Parathyroid adenoma (tissue), 2 donors: ENCODE measurements around the gene UBE2D4.

Experiments
- H2AFZ ChIP-seq: fragments of 300-600 bp; sonication (generic); one replicate; pipeline ENCODE4 v1.7.0; 2017; ENCODE audit warnings: antibody characterized with exemption, mild to moderate bottlenecking
- H3K27ac ChIP-seq: fragments of 300-600 bp; sonication (generic); one replicate; pipeline ENCODE4 v1.7.0; 2017
- H3K27me3 ChIP-seq: fragments of 300-600 bp; sonication (generic); one replicate; pipeline ENCODE4 v1.7.0; 2017; ENCODE audit warnings: low read length; ENCODE audit not compliant: control insufficient read depth, insufficient read depth
- H3K36me3 ChIP-seq: fragments of 300-600 bp; sonication (generic); one replicate; pipeline ENCODE4 v1.7.0; 2017; ENCODE audit warnings: low read length; ENCODE audit not compliant: control insufficient read depth, insufficient read depth
- H3K4me1 ChIP-seq: fragments of 300-600 bp; sonication (generic); one replicate; pipeline ENCODE4 v1.7.0; 2017; ENCODE audit warnings: control low read depth
- H3K4me2 ChIP-seq: fragments of 300-600 bp; sonication (generic); one replicate; pipeline ENCODE4 v1.7.0; 2017; ENCODE audit warnings: low read length
- H3K4me3 ChIP-seq: fragments of 300-600 bp; sonication (generic); one replicate; pipeline ENCODE4 v1.7.0; 2017; ENCODE audit warnings: low read depth, low read length
- H3K79me2 ChIP-seq: fragments of 300-600 bp; sonication (generic); one replicate; pipeline ENCODE4 v1.7.0; 2017; ENCODE audit warnings: control low read depth
- H3K9ac ChIP-seq: fragments of 300-600 bp; sonication (generic); one replicate; pipeline ENCODE4 v1.7.0; 2017; ENCODE audit warnings: mild to moderate bottlenecking
- H3K9me3 ChIP-seq: fragments of 300-600 bp; sonication (generic); one replicate; pipeline ENCODE4 v1.7.0; 2017; ENCODE audit warnings: low read length; ENCODE audit not compliant: control insufficient read depth
- TF ChIP-seq, protein P1 (sequence below): fragments of 300-600 bp; sonication (generic); IDR thresholded peaks from one replicate; pipeline ENCODE4 v1.7.0; 2017; ENCODE audit warnings: antibody characterized with exemption, mild to moderate bottlenecking
- donor health status: primary hyperparathyroidism.

UBE2D4 gene

GRCh38 chr7:43906331-43907010 lies 19.8 kb upstream of the UBE2D4 start, which contains the start of gene URGCP:
TSS of gene URGCP (minus strand) at chr7:43906596. CDS start at chr7:43906575, 21 bp downstream.
- peak within 1 kb of the TSS; percentile 90 for H3K4me2 ChIP-seq
- H3K4me3 ChIP-seq, result peak within 1 kb of the TSS; percentile 75
- H2AFZ ChIP-seq, result peak within 1 kb of the TSS; percentile 93
- H3K9ac ChIP-seq, result peak within 1 kb of the TSS; percentile 71
- H3K36me3 ChIP-seq, result no peaks in the 10 kb centered on the region
- H3K4me1 ChIP-seq, result peaks cover 9% of the 10 kb centered on the region
- no peaks in the 10 kb centered on the region for H3K9me3 ChIP-seq
- TF ChIP-seq, protein P1, sequence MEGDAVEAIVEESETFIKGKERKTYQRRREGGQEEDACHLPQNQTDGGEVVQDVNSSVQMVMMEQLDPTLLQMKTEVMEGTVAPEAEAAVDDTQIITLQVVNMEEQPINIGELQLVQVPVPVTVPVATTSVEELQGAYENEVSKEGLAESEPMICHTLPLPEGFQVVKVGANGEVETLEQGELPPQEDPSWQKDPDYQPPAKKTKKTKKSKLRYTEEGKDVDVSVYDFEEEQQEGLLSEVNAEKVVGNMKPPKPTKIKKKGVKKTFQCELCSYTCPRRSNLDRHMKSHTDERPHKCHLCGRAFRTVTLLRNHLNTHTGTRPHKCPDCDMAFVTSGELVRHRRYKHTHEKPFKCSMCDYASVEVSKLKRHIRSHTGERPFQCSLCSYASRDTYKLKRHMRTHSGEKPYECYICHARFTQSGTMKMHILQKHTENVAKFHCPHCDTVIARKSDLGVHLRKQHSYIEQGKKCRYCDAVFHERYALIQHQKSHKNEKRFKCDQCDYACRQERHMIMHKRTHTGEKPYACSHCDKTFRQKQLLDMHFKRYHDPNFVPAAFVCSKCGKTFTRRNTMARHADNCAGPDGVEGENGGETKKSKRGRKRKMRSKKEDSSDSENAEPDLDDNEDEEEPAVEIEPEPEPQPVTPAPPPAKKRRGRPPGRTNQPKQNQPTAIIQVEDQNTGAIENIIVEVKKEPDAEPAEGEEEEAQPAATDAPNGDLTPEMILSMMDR, result no peak
- H3K79me2 ChIP-seq, result peaks cover 30% of the 10 kb centered on the region
- H3K27me3 ChIP-seq, result no peaks in the 10 kb centered on the region
- H3K27ac ChIP-seq, result peak within 1 kb of the TSS; percentile 67

DNA sequence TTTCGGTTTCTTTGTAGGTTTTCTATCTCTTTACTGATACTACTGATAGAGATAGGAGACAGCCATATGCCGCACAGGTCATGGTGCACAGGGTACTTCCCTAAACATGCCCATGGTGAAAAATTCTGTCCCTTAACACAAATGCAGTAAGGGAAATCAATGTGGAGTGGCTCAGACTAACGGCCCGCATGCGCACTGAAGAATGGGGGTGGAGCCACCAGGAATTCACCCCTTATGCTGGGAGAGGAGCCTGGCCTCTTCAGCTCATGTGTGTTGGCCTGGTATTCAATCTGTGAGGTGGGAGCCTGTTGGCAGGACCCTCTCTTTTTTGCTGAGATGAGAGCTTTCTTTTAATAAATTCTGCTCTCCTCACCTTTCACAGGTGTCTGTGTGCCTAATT lies 11.4 kb upstream of the UBE2D4 start:
- no peak overlapping the region for H3K27ac ChIP-seq
- TF ChIP-seq, protein P1, result no peak
- H3K4me1 ChIP-seq, result no peaks in the 10 kb centered on the region
- no peak overlapping the region for H3K9ac ChIP-seq
- no peak overlapping the region for H3K4me2 ChIP-seq
- H3K4me3 ChIP-seq, result no peak overlapping the region
- H3K27me3 ChIP-seq, result no peaks in the 10 kb centered on the region
- H3K79me2 ChIP-seq, result peaks cover 23% of the 10 kb centered on the region
- no peaks in the 10 kb centered on the region for H3K9me3 ChIP-seq
- no peak overlapping the region for H2AFZ ChIP-seq
- H3K36me3 ChIP-seq, result no peaks in the 10 kb centered on the region

DNA sequence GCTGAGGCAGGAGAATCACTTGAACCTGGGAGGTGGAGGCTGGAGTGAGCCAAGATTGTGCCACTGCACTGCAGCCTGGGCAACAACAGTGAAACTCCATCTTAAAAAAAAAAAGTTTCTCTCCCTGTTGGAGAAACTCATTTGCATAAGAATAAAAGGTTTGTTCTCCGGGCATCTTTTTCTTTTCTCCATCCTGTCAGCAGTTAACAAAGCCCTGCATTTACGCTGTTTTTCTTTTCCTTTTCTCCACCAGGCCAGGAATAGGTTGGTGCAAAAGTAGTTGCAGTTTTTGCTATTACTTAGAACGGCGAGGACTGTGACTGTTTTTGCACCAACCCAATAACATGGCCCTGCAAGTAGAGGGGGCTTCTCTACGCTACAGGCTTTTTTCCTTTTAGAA lies 10.3 kb upstream of the UBE2D4 start:
- no peak overlapping the region for H3K4me3 ChIP-seq
- peaks cover 21% of the 10 kb centered on the region for H3K79me2 ChIP-seq
- no peaks in the 10 kb centered on the region for H3K36me3 ChIP-seq
- H3K4me1 ChIP-seq, result no peaks in the 10 kb centered on the region
- H3K4me2 ChIP-seq, result no peak overlapping the region
- no peak overlapping the region for H2AFZ ChIP-seq
- H3K27me3 ChIP-seq, result no peaks in the 10 kb centered on the region
- TF ChIP-seq, protein P1, result no peak
- H3K9me3 ChIP-seq, result no peaks in the 10 kb centered on the region
- H3K27ac ChIP-seq, result no peak overlapping the region
- H3K9ac ChIP-seq, result no peak overlapping the region

- Histone ChIP-seq H3K9me3 (no peaks in the 10 kb centered on the region), H3K4me3 (no peak overlapping the region), H3K27ac (no peak overlapping the region), H3K36me3 (no peaks in the 10 kb centered on the region), H3K27me3 (no peaks in the 10 kb centered on the region), H3K4me1 (no peaks in the 10 kb centered on the region), H3K9ac (no peak overlapping the region), H3K4me2 (no peak overlapping the region), H3K79me2 (peaks cover 6% of the 10 kb centered on the region), H2AFZ (no peak overlapping the region)
- TF ChIP-seq, protein P1, result no peak
Measured at GRCh38 chr7:43921423-43921822, 4.8 kb upstream of the UBE2D4 start.

DNA sequence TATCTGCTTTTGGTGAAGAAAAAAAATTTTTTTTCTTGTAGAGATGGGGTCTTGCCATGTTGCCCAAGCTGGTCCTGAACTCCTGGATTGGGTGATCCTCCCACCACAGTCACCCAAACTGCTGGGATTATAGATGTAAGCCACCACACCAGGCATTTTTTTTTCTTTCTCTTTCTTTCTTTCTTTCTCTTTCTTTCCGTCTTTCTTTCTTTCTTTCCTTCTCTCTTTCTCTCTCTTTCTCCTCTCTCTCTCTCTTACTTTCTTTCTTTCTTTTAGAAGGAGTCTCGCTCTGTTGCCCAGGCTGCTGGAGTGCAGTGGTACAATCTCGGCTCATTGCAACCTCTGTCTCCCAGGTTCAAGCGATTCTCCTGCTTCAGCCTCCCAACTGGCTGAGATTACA lies 3.5 kb upstream of the UBE2D4 start:
- TF ChIP-seq, protein P1, result no peak
- Histone ChIP-seq H2AFZ (no peak overlapping the region), H3K4me1 (no peaks in the 10 kb centered on the region), H3K4me3 (no peak overlapping the region), H3K4me2 (no peak overlapping the region), H3K79me2 (peaks cover 6% of the 10 kb centered on the region), H3K27me3 (no peaks in the 10 kb centered on the region), H3K36me3 (no peaks in the 10 kb centered on the region), H3K9me3 (no peaks in the 10 kb centered on the region), H3K9ac (no peak overlapping the region), H3K27ac (no peak overlapping the region)
